K562 (cell line): ENCODE results near the gene MRPS26. TPM values are rescaled to one million over a fixed set of nuclear protein-coding genes. Genes with fewer than 3 reads are reported as not detected.

Experiments
- CEBPG ChIP-seq, 3 experiments: fragments of 200-800 bp in 1 of 3; sonication (Bioruptor generic) in 1 of 3; sonication (generic) in 1 of 3; formaldehyde crosslinking in 1 of 3; IDR thresholded peaks in 2 of 3; conservative IDR thresholded peaks in 1 of 3; 2 replicates each; pipeline versions ENCODE4 v1.6.1 to v1.8.0; 2016 to 2022; ENCODE audit warnings: missing compliant biosample characterization in 2 of 3, missing genetic modification characterization in 2 of 3, mild to moderate bottlenecking in 1 of 3, missing genetic modification reagents in 1 of 3
- CXXC5 ChIP-seq: fragments of 250-450 bp; sonication (Bioruptor Pico); IDR thresholded peaks from 2 replicates; pipeline ENCODE4 v1.8.0; 2022; ENCODE audit warnings: inconsistent platforms, mild to moderate bottlenecking, moderate library complexity
- EP400 ChIP-seq: fragments of 450-650 bp; IDR thresholded peaks from 2 replicates; pipeline ENCODE4 v1.6.1; 2017; ENCODE audit warnings: antibody characterized with exemption, mild to moderate bottlenecking, moderate library complexity
- GATAD2B ChIP-seq: fragments of 450-650 bp; IDR thresholded peaks from 2 replicates; pipeline ENCODE4 v1.6.1; 2017; ENCODE audit warnings: mild to moderate bottlenecking, borderline replicate concordance
- NFXL1 ChIP-seq: fragments of 450-650 bp; formaldehyde crosslinking; IDR thresholded peaks from 2 replicates; pipeline ENCODE4 v1.4.0; 2021; ENCODE audit warnings: mild to moderate bottlenecking
- NR2C2 ChIP-seq, 2 experiments: fragments of 200-800 bp in 1 of 2; sonication (Bioruptor generic) in 1 of 2; sonication (generic) in 1 of 2; formaldehyde crosslinking in 1 of 2; IDR thresholded peaks; 2 replicates each; pipeline versions ENCODE4 v1.6.1 to v1.8.0; 2016 to 2022; ENCODE audit warnings: mild to moderate bottlenecking in 1 of 2, missing compliant biosample characterization in 1 of 2, missing genetic modification characterization in 1 of 2, missing genetic modification reagents in 1 of 2
- SAP30 ChIP-seq: fragments of 200-600 bp; sonication (generic); IDR thresholded peaks from 2 replicates; pipeline ENCODE4 v1.6.1; 2012; ENCODE audit warnings: borderline replicate concordance, low read depth, mild to moderate bottlenecking, moderate library complexity, low read length, control low read depth, inconsistent platforms; ENCODE audit not compliant: insufficient read depth, poor library complexity, severe bottlenecking
- SP2 ChIP-seq: IDR thresholded peaks from 2 replicates; pipeline ENCODE4 v1.6.1; 2011; ENCODE audit warnings: mild to moderate bottlenecking, low read depth, low read length, moderate library complexity; ENCODE audit not compliant: poor library complexity, severe bottlenecking; ENCODE audit errors: extremely low read depth
- ZBTB1 ChIP-seq: sonication (generic); formaldehyde crosslinking; IDR thresholded peaks from 2 replicates; pipeline ENCODE4 v1.8.1; 2023; ENCODE audit warnings: missing genetic modification reagents, low read depth, mild to moderate bottlenecking, borderline replicate concordance
- ZC3H11A ChIP-seq: IDR thresholded peaks from 2 replicates; pipeline ENCODE4 v1.6.1; 2012; ENCODE audit warnings: low read depth, low read length, improper control_type of control experiment
- ZNF143 ChIP-seq: sonication (generic); formaldehyde crosslinking; IDR thresholded peaks from 2 replicates; pipeline ENCODE4 v1.9.0; 2022; ENCODE audit warnings: mild to moderate bottlenecking, missing genetic modification reagents
- ZNF175 ChIP-seq: fragments of 200-800 bp; sonication (Bioruptor generic); IDR thresholded peaks from 2 replicates; pipeline ENCODE4 v1.6.1; 2016; ENCODE audit warnings: low read depth, mild to moderate bottlenecking, missing genetic modification characterization, missing compliant biosample characterization
- ZNF253 ChIP-seq: fragments of 250-450 bp; sonication (Bioruptor Pico); conservative IDR thresholded peaks from 2 replicates; pipeline ENCODE4 v1.6.1; 2021; ENCODE audit warnings: mild to moderate bottlenecking
- ZNF609 ChIP-seq: sonication (generic); formaldehyde crosslinking; IDR thresholded peaks from 2 replicates; pipeline ENCODE4 v1.8.1; 2023; ENCODE audit warnings: missing genetic modification reagents, mild to moderate bottlenecking, borderline replicate concordance
- polyA plus RNA-seq, 8 experiments: library from polyadenylated mRNA; depleted of rRNA in 4 of 8; stranded (reverse) in 5 of 8; unstranded in 3 of 8; fragments of >200 nt; fragmentation: Nextera tagmentation in 2 of 8; fragmentation: Illumina TruSeq in 1 of 8; extraction: Ambion mirVana in 2 of 8; extraction: Trizol in 1 of 8; gene quantifications; 2 replicates each; pipeline versions ENCODE4 v1.2.1 to v1.2.3, GENCODE V29; 2011 to 2014; ENCODE audit warnings: inconsistent platforms in 1 of 8, missing spikeins in 1 of 8
- total RNA-seq, 7 experiments: library from RNA; depleted of rRNA in 6 of 7; stranded (reverse); fragments of >200 nt in 6 of 7; fragmentation: Illumina TruSeq in 2 of 7; extraction: Trizol in 2 of 7; gene quantifications; 2 replicates each; pipeline versions ENCODE4 v1.2.1 to v1.2.3, GENCODE V29; 2011 to 2021; ENCODE audit warnings: low replicate concordance in 1 of 7
- TF ChIP-seq, protein P1 (sequence below): fragments of 250-450 bp; sonication (Bioruptor Pico); IDR thresholded peaks from 2 replicates; pipeline ENCODE4 v1.5.0; 2020; ENCODE audit warnings: mild to moderate bottlenecking, borderline replicate concordance
- TF ChIP-seq, protein P2 (sequence below): sonication (generic); formaldehyde crosslinking; IDR thresholded peaks from 2 replicates; pipeline ENCODE4 v1.8.1; 2022; ENCODE audit warnings: missing genetic modification reagents

The MRPS26 gene
- total and polyA plus RNA-seq, 9 of the 15 experiments (the other 6 are each of a cell fraction or from before 2014, with no cell fraction given), result 2.7 to 70.5 (median 28.8) TPM

DNA sequence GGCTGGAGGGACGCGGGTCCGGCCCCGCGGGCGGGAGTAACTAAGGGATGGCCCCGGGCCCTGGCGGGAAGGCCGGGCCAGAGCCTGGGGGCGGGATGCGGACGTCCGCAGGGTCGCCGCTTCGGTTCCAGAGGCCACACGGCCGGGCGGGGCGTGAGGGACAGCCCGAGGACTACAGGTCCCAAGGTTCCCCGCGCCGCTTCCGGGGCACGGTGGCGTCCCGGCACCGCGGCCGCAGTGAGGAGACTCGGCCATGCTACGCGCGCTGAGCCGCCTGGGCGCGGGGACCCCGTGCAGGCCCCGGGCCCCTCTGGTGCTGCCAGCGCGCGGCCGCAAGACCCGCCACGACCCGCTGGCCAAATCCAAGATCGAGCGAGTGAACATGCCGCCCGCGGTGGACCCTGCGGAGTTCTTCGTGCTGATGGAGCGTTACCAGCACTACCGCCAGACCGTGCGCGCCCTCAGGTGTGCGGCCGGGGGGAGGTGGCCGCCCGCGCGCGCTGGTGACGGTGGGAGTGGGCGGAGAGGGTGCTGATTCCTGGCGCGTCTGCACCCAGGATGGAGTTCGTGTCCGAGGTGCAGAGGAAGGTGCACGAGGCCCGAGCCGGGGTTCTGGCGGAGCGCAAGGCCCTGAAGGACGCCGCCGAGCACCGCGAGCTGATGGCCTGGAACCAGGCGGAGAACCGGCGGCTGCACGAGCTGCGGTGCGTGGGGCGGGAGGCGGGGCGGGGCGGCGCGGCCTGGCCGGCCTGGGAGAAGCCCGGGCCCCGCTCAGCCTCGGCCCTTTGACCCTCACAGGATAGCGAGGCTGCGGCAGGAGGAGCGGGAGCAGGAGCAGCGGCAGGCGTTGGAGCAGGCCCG, at the start of gene MRPS26 (continued):
- TF ChIP-seq, protein P1, sequence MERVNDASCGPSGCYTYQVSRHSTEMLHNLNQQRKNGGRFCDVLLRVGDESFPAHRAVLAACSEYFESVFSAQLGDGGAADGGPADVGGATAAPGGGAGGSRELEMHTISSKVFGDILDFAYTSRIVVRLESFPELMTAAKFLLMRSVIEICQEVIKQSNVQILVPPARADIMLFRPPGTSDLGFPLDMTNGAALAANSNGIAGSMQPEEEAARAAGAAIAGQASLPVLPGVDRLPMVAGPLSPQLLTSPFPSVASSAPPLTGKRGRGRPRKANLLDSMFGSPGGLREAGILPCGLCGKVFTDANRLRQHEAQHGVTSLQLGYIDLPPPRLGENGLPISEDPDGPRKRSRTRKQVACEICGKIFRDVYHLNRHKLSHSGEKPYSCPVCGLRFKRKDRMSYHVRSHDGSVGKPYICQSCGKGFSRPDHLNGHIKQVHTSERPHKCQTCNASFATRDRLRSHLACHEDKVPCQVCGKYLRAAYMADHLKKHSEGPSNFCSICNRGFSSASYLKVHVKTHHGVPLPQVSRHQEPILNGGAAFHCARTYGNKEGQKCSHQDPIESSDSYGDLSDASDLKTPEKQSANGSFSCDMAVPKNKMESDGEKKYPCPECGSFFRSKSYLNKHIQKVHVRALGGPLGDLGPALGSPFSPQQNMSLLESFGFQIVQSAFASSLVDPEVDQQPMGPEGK (CRISPR knock-in tag), result no peak
- TF ChIP-seq SP2 (no peak), NR2C2 (CRISPR knock-in tag; IDR thresholded peaks at IDR 0.05) (peak; percentile 91), NR2C2 (tag; IDR thresholded peaks at IDR 0.05) (peak; percentile 98), CEBPG (CRISPR knock-in tag; IDR thresholded peaks at IDR 0.05) (peak; percentile 32; the same call in 1 of the 2 replicates), CEBPG (tag; conservative IDR thresholded peaks at IDR 0.05 in 1 of 2, IDR thresholded peaks at IDR 0.05 in 1 of 2) (no peak), ZNF175 (CRISPR knock-in tag) (no peak), ZNF609 (CRISPR knock-in tag) (peak; percentile 25; the same call in 1 of the 2 replicates), EP400 (peak; percentile 79), SAP30 (peak; percentile 71), NFXL1 (no peak), ZNF143 (CRISPR knock-in tag) (peak; percentile 93), ZBTB1 (CRISPR knock-in tag) (peak; percentile 83), ZC3H11A (no peak), ZNF253 (CRISPR knock-in tag) (no peak), GATAD2B (0 out of 2 replicates have a peak, but pooled peaks have one; percentile 32), CXXC5 (CRISPR knock-in tag) (peak; percentile 87)
- TF ChIP-seq, protein P2, sequence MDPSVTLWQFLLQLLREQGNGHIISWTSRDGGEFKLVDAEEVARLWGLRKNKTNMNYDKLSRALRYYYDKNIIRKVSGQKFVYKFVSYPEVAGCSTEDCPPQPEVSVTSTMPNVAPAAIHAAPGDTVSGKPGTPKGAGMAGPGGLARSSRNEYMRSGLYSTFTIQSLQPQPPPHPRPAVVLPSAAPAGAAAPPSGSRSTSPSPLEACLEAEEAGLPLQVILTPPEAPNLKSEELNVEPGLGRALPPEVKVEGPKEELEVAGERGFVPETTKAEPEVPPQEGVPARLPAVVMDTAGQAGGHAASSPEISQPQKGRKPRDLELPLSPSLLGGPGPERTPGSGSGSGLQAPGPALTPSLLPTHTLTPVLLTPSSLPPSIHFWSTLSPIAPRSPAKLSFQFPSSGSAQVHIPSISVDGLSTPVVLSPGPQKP (CRISPR knock-in tag), result 0 out of 2 replicates have a peak, but pooled peaks have one; percentile 59
